GM23338 (cell line): ENCODE measurements around the gene KCNQ5. TPM values are rescaled to one million over a fixed set of nuclear protein-coding genes. Genes with fewer than 3 reads are reported as not detected.

Experiments used
- ATAC-seq: fragments of 200-7000 bp; cut with Tn5 transposase; 3 replicates; pipeline ENCODE4 v1.9.1; 2020
- DNase-seq: peaks from one replicate; pipeline ENCODE4 v3.0.0-alpha.2; 2015; ENCODE audit warnings: low spot score
- H2AFZ ChIP-seq: fragments of 200-600 bp; sonication (generic); 2 replicates; pipeline ENCODE4 v1.8.0; 2016; ENCODE audit warnings: antibody characterized with exemption, mild to moderate bottlenecking, moderate library complexity
- H3F3A ChIP-seq: fragments of 200-600 bp; sonication (generic); replicated peaks from 2 replicates; pipeline ENCODE4 v1.8.0; 2017; ENCODE audit warnings: antibody characterized with exemption, mixed run types, low read depth
- H3K27ac ChIP-seq: fragments of 200-600 bp; sonication (generic); 2 replicates; pipeline ENCODE4 v1.6.1; 2016; ENCODE audit warnings: low read depth
- H3K27me3 ChIP-seq: fragments of 200-600 bp; sonication (generic); 2 replicates; pipeline ENCODE4 v1.8.0; 2016; ENCODE audit warnings: mild to moderate bottlenecking, mixed run types, moderate library complexity; ENCODE audit not compliant: insufficient read depth
- H3K36me3 ChIP-seq: fragments of 200-600 bp; sonication (generic); 2 replicates; pipeline ENCODE4 v1.8.0; 2016; ENCODE audit warnings: mild to moderate bottlenecking; ENCODE audit not compliant: insufficient read depth
- H3K4me1 ChIP-seq: fragments of 200-600 bp; sonication (generic); 2 replicates; pipeline ENCODE4 v1.8.0; 2016; ENCODE audit warnings: mild to moderate bottlenecking, moderate library complexity; ENCODE audit not compliant: insufficient read depth
- H3K4me2 ChIP-seq: fragments of 200-600 bp; sonication (generic); 2 replicates; pipeline ENCODE4 v1.7.1; 2017; ENCODE audit warnings: mixed run types
- H3K4me3 ChIP-seq: fragments of 200-600 bp; sonication (generic); 2 replicates; pipeline ENCODE4 v1.6.1; 2016; ENCODE audit warnings: mixed run types
- H3K79me2 ChIP-seq: fragments of 200-600 bp; sonication (generic); replicated peaks from 2 replicates; pipeline ENCODE4 v1.8.0; 2017; ENCODE audit warnings: mild to moderate bottlenecking; ENCODE audit not compliant: insufficient read depth
- H3K9me2 ChIP-seq: fragments of 200-600 bp; sonication (generic); 2 replicates; pipeline ENCODE4 v1.8.0; 2017; ENCODE audit not compliant: insufficient read depth
- H4K20me1 ChIP-seq: fragments of 200-600 bp; sonication (generic); replicated peaks from 2 replicates; pipeline ENCODE4 v1.8.0; 2017; ENCODE audit warnings: mild to moderate bottlenecking; ENCODE audit not compliant: insufficient read depth
- H3K27ac Mint-ChIP-seq: 2 replicates; pipeline ENCODE4 v1.8.0; 2020; ENCODE audit warnings: inconsistent platforms, mild to moderate bottlenecking, moderate library complexity, mixed read lengths
- H3K27me3 Mint-ChIP-seq: 3 replicates; pipeline ENCODE4 v1.8.0; 2022; ENCODE audit warnings: low read depth, mild to moderate bottlenecking, moderate library complexity, mixed read lengths, inconsistent platforms; ENCODE audit not compliant: insufficient read depth, poor library complexity
- H3K36me3 Mint-ChIP-seq: 3 replicates; pipeline ENCODE4 v1.8.0; 2021; ENCODE audit warnings: low read depth, mild to moderate bottlenecking, inconsistent platforms, moderate library complexity, mixed read lengths
- H3K4me1 Mint-ChIP-seq: 3 replicates; pipeline ENCODE4 v1.8.0; 2020; ENCODE audit warnings: mild to moderate bottlenecking, inconsistent platforms, mixed read lengths
- H3K4me3 Mint-ChIP-seq: 3 replicates; pipeline ENCODE4 v1.8.0; 2021; ENCODE audit warnings: moderate library complexity, mild to moderate bottlenecking, inconsistent platforms, mixed read lengths
- H3K9me3 Mint-ChIP-seq: 3 replicates; pipeline ENCODE4 v1.8.0; 2020; ENCODE audit warnings: moderate library complexity, mild to moderate bottlenecking, inconsistent platforms, mixed read lengths
- CREB1 ChIP-seq: fragments of 250-450 bp; sonication (Bioruptor Pico); IDR thresholded peaks from 2 replicates; pipeline ENCODE4 v1.5.0; 2020; ENCODE audit warnings: low read depth, mild to moderate bottlenecking, moderate library complexity
- CTCF ChIP-seq, 2 experiments: fragments of 200-600 bp in 1 of 2; sonication (generic) in 1 of 2; conservative IDR thresholded peaks; 2 replicates each; pipeline versions ENCODE4 v1.5.1 to v1.6.1; 2016 to 2017; ENCODE audit warnings: antibody characterized with exemption in 2 of 2, low read depth in 2 of 2, mild to moderate bottlenecking in 2 of 2, moderate library complexity in 1 of 2
- EZH2 ChIP-seq: fragments of 200-600 bp; sonication (generic); IDR thresholded peaks from one replicate; pipeline ENCODE4 v1.8.0; 2017; ENCODE audit warnings: antibody characterized with exemption, mild to moderate bottlenecking, low read depth; ENCODE audit not compliant: unreplicated experiment
- EZH2phosphoT487 ChIP-seq: fragments of 200-600 bp; sonication (generic); IDR thresholded peaks from one replicate; pipeline ENCODE4 v1.8.1; 2018; ENCODE audit warnings: antibody characterized with exemption; ENCODE audit not compliant: unreplicated experiment
- JUNB ChIP-seq: IDR thresholded peaks from one replicate; pipeline ENCODE4 v1.6.1; 2016; ENCODE audit warnings: antibody characterized with exemption; ENCODE audit not compliant: unreplicated experiment
- NANOG ChIP-seq: IDR thresholded peaks from 2 replicates; pipeline ENCODE4 v1.6.1; 2016; ENCODE audit warnings: antibody characterized with exemption, borderline replicate concordance
- POLR2AphosphoS5 ChIP-seq: IDR thresholded peaks from 2 replicates; pipeline ENCODE4 v1.6.1; 2016; ENCODE audit warnings: antibody characterized with exemption, low read depth
- STAT1 ChIP-seq: IDR thresholded peaks from one replicate; pipeline ENCODE4 v1.6.1; 2016; ENCODE audit warnings: antibody characterized with exemption; ENCODE audit not compliant: unreplicated experiment
- ZNF114 ChIP-seq: fragments of 250-450 bp; sonication (Bioruptor Pico); IDR thresholded peaks from 2 replicates; pipeline ENCODE4 v1.5.0; 2020; ENCODE audit warnings: mild to moderate bottlenecking, moderate library complexity
- ZNF331 ChIP-seq: fragments of 250-450 bp; sonication (Bioruptor Pico); IDR thresholded peaks from 2 replicates; pipeline ENCODE4 v1.5.0; 2020; ENCODE audit warnings: low read depth, mild to moderate bottlenecking, moderate library complexity
- polyA plus RNA-seq: library from polyadenylated mRNA; unstranded; fragments of >200 nt; fragmentation: Nextera tagmentation; extraction: Ambion mirVana; gene quantifications from 2 replicates; pipeline ENCODE4 v1.2.1, GENCODE V29; 2016
- total RNA-seq: library from RNA; depleted of rRNA; stranded (reverse); fragments of >200 nt; shearing (Covaris generic); gene quantifications from 2 replicates; pipeline ENCODE4 v1.2.3, GENCODE V29; 2014
- TF ChIP-seq, protein P1 (sequence below): fragments of 250-450 bp; sonication (Bioruptor Pico); IDR thresholded peaks from 2 replicates; pipeline ENCODE4 v1.5.0; 2020; ENCODE audit warnings: mild to moderate bottlenecking, moderate library complexity
- TF ChIP-seq, protein P2 (sequence below): IDR thresholded peaks from 2 replicates; pipeline ENCODE4 v1.6.1; 2016; ENCODE audit warnings: antibody characterized with exemption
- TF ChIP-seq, protein P3 (sequence below): IDR thresholded peaks from one replicate; pipeline ENCODE4 v1.6.1; 2018; ENCODE audit warnings: antibody characterized with exemption; ENCODE audit not compliant: unreplicated experiment

The KCNQ5 gene
- total and polyA plus RNA-seq, 2 experiments from 2014 or later, result 0.68 to 0.87 TPM

DNA sequence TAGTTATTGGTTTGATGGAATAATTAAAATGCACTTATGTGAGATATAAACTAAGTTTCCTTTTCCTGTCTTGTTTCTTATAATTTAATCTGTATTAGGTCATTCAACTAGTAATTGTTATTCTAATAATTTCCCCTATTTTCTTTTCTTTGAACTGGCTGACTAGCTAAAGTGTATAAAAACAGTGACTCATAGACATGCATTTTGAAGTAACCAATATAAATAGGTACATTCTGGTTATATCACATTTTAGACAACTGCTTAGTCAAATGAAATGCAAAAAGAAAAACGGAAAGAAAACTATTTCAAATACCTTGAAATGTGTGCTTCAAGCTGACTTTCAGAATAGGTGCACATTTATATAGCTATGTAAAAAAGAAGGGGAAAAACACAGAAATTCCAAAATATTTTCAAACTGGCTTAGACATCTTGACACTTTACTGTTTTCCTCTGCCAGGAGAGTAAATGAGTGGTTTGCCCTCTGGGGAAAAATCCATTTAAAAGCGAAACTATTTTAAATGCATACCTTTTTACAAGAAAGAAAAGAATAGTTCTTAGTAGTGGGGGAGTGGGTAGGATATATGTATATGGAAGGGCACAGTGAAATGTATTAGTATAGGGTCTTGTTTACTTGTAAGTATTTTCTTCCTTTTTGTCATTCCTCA lies 28.3 kb downstream of the KCNQ5 start:
- peaks cover 2% of the 10 kb centered on the region for H3K27me3 Mint-ChIP-seq
- Histone ChIP-seq H3K9me2 (no peaks in the 10 kb centered on the region), H3K27me3 (no peaks in the 10 kb centered on the region), H2AFZ (no peak overlapping the region), H4K20me1 (no peaks in the 10 kb centered on the region), H3F3A (no peaks in the 10 kb centered on the region), H3K4me3 (no peak overlapping the region), H3K27ac (no peak overlapping the region), H3K79me2 (no peaks in the 10 kb centered on the region), H3K36me3 (no peaks in the 10 kb centered on the region), H3K4me2 (no peak overlapping the region), H3K4me1 (peaks cover 7% of the 10 kb centered on the region; the same call in 1 of the 2 replicates)
- no peaks in the 10 kb centered on the region for H3K9me3 Mint-ChIP-seq
- H3K27ac Mint-ChIP-seq, result no peak overlapping the region
- no peaks in the 10 kb centered on the region for H3K36me3 Mint-ChIP-seq
- TF ChIP-seq JUNB (no peak), ZNF331 (CRISPR knock-in tag) (no peak), CREB1 (CRISPR knock-in tag) (no peak), STAT1 (no peak), POLR2AphosphoS5 (no peak), CTCF (conservative IDR thresholded peaks at IDR 0.05; ENCODE audit: low read depth in 2 of 2) (no peak), ZNF114 (CRISPR knock-in tag) (no peak), EZH2phosphoT487 (no peak), NANOG (no peak), EZH2 (no peak)
- TF ChIP-seq, protein P1, sequence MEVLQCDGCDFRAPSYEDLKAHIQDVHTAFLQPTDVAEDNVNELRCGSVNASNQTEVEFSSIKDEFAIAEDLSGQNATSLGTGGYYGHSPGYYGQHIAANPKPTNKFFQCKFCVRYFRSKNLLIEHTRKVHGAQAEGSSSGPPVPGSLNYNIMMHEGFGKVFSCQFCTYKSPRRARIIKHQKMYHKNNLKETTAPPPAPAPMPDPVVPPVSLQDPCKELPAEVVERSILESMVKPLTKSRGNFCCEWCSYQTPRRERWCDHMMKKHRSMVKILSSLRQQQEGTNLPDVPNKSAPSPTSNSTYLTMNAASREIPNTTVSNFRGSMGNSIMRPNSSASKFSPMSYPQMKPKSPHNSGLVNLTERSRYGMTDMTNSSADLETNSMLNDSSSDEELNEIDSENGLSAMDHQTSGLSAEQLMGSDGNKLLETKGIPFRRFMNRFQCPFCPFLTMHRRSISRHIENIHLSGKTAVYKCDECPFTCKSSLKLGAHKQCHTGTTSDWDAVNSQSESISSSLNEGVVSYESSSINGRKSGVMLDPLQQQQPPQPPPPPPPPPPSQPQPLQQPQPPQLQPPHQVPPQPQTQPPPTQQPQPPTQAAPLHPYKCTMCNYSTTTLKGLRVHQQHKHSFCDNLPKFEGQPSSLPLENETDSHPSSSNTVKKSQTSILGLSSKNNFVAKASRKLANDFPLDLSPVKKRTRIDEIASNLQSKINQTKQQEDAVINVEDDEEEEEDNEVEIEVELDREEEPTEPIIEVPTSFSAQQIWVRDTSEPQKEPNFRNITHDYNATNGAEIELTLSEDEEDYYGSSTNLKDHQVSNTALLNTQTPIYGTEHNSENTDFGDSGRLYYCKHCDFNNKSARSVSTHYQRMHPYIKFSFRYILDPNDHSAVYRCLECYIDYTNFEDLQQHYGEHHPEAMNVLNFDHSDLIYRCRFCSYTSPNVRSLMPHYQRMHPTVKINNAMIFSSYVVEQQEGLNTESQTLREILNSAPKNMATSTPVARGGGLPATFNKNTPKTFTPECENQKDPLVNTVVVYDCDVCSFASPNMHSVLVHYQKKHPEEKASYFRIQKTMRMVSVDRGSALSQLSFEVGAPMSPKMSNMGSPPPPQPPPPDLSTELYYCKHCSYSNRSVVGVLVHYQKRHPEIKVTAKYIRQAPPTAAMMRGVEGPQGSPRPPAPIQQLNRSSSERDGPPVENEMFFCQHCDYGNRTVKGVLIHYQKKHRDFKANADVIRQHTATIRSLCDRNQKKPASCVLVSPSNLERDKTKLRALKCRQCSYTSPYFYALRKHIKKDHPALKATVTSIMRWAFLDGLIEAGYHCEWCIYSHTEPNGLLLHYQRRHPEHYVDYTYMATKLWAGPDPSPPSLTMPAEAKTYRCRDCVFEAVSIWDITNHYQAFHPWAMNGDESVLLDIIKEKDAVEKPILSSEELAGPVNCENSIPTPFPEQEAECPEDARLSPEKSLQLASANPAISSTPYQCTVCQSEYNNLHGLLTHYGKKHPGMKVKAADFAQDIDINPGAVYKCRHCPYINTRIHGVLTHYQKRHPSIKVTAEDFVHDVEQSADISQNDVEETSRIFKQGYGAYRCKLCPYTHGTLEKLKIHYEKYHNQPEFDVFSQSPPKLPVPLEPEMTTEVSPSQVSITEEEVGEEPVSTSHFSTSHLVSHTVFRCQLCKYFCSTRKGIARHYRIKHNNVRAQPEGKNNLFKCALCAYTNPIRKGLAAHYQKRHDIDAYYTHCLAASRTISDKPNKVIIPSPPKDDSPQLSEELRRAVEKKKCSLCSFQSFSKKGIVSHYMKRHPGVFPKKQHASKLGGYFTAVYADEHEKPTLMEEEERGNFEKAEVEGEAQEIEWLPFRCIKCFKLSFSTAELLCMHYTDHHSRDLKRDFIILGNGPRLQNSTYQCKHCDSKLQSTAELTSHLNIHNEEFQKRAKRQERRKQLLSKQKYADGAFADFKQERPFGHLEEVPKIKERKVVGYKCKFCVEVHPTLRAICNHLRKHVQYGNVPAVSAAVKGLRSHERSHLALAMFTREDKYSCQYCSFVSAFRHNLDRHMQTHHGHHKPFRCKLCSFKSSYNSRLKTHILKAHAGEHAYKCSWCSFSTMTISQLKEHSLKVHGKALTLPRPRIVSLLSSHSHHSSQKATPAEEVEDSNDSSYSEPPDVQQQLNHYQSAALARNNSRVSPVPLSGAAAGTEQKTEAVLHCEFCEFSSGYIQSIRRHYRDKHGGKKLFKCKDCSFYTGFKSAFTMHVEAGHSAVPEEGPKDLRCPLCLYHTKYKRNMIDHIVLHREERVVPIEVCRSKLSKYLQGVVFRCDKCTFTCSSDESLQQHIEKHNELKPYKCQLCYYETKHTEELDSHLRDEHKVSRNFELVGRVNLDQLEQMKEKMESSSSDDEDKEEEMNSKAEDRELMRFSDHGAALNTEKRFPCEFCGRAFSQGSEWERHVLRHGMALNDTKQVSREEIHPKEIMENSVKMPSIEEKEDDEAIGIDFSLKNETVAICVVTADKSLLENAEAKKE (CRISPR knock-in tag), result no peak
- TF ChIP-seq, protein P2, sequence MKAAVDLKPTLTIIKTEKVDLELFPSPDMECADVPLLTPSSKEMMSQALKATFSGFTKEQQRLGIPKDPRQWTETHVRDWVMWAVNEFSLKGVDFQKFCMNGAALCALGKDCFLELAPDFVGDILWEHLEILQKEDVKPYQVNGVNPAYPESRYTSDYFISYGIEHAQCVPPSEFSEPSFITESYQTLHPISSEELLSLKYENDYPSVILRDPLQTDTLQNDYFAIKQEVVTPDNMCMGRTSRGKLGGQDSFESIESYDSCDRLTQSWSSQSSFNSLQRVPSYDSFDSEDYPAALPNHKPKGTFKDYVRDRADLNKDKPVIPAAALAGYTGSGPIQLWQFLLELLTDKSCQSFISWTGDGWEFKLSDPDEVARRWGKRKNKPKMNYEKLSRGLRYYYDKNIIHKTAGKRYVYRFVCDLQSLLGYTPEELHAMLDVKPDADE, result no peak
- TF ChIP-seq, protein P3, sequence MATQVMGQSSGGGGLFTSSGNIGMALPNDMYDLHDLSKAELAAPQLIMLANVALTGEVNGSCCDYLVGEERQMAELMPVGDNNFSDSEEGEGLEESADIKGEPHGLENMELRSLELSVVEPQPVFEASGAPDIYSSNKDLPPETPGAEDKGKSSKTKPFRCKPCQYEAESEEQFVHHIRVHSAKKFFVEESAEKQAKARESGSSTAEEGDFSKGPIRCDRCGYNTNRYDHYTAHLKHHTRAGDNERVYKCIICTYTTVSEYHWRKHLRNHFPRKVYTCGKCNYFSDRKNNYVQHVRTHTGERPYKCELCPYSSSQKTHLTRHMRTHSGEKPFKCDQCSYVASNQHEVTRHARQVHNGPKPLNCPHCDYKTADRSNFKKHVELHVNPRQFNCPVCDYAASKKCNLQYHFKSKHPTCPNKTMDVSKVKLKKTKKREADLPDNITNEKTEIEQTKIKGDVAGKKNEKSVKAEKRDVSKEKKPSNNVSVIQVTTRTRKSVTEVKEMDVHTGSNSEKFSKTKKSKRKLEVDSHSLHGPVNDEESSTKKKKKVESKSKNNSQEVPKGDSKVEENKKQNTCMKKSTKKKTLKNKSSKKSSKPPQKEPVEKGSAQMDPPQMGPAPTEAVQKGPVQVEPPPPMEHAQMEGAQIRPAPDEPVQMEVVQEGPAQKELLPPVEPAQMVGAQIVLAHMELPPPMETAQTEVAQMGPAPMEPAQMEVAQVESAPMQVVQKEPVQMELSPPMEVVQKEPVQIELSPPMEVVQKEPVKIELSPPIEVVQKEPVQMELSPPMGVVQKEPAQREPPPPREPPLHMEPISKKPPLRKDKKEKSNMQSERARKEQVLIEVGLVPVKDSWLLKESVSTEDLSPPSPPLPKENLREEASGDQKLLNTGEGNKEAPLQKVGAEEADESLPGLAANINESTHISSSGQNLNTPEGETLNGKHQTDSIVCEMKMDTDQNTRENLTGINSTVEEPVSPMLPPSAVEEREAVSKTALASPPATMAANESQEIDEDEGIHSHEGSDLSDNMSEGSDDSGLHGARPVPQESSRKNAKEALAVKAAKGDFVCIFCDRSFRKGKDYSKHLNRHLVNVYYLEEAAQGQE, result no peak
- ATAC-seq (no peak), DNase-seq (no peak)
- H3K4me1 Mint-ChIP-seq, result peaks cover 20% of the 10 kb centered on the region; the same call in 2 of the 3 replicates
- no peak overlapping the region for H3K4me3 Mint-ChIP-seq
